Measurements from ENCODE around the gene PLP2.

PLP2 gene

GRCh38 chrX:49161632-49162031 lies 10.1 kb upstream of the PLP2 start:
- Histone ChIP-seq H3K79me2 (ENCODE audit: insufficient read depth, low read length) (no peaks in the 10 kb centered on the region), H3K4me1 (ENCODE audit: insufficient read depth, low read length, severe bottlenecking) (peaks cover 12% of the 10 kb centered on the region), H3K9me3 (ENCODE audit: low read length) (no peaks in the 10 kb centered on the region), H3K9me2 (ENCODE audit: low read depth, low read length) (no peaks in the 10 kb centered on the region), H3K4me3 (ENCODE audit: low read depth, low read length, poor library complexity, severe bottlenecking) (no peak overlapping the region), H3K4me2 (ENCODE audit: low read length) (no peak overlapping the region), H3K36me3 (ENCODE audit: insufficient read depth, low read length) (no peaks in the 10 kb centered on the region), H3K9ac (ENCODE audit: low read length) (no peak overlapping the region), H3F3A (ENCODE audit: insufficient read depth, low read length) (no peaks in the 10 kb centered on the region), H3K27me3 (ENCODE audit: insufficient read depth, low read length) (no peaks in the 10 kb centered on the region), H2AFZ (ENCODE audit: low read length) (no peak overlapping the region), H4K20me1 (ENCODE audit: insufficient read depth, low read length) (no peaks in the 10 kb centered on the region), H3K27ac (ENCODE audit: low read depth, low read length, poor library complexity, severe bottlenecking) (no peak overlapping the region)
- TF ChIP-seq CTCF (IDR thresholded peaks at IDR 0.05; ENCODE audit: low read length) (no peak), EZH2 (IDR thresholded peaks at IDR 0.05; ENCODE audit: borderline replicate concordance, low read length) (no peak)

- no peaks in the 10 kb centered on the region for H3K27me3 ChIP-seq (ENCODE audit: insufficient read depth, low read length)
These were observed 9.1 kb upstream of the PLP2 start, which contains the start of gene MAGIX for GRCh38 chrX:49162620-49163019. Gene MAGIX (plus strand): TSS chrX:49162758. CDS start chrX:49162890, 132 bp downstream.

GRCh38 chrX:49163555-49164419 lies 7.9 kb upstream of the PLP2 start:
- Histone ChIP-seq H3K9me3 (ENCODE audit: low read length) (no peaks in the 10 kb centered on the region), H3F3A (ENCODE audit: insufficient read depth, low read length) (no peaks in the 10 kb centered on the region), H3K79me2 (ENCODE audit: insufficient read depth, low read length) (no peaks in the 10 kb centered on the region), H4K20me1 (ENCODE audit: insufficient read depth, low read length) (no peaks in the 10 kb centered on the region), H3K4me2 (ENCODE audit: low read length) (peak overlapping the region; percentile 73), H3K36me3 (ENCODE audit: insufficient read depth, low read length) (no peaks in the 10 kb centered on the region), H3K27me3 (ENCODE audit: insufficient read depth, low read length) (no peaks in the 10 kb centered on the region), H2AFZ (ENCODE audit: low read length) (0 out of 2 replicates have a peak overlapping the region, but pooled peaks have one; percentile 42), H3K9ac (ENCODE audit: low read length) (peak overlapping the region; percentile 70), H3K27ac (ENCODE audit: low read depth, low read length, poor library complexity, severe bottlenecking) (peak overlapping the region; percentile 74), H3K9me2 (ENCODE audit: low read depth, low read length) (no peaks in the 10 kb centered on the region), H3K4me1 (ENCODE audit: insufficient read depth, low read length, severe bottlenecking) (peaks cover 31% of the 10 kb centered on the region), H3K4me3 (ENCODE audit: low read depth, low read length, poor library complexity, severe bottlenecking) (peak overlapping the region; percentile 59)
- TF ChIP-seq EZH2 (IDR thresholded peaks at IDR 0.05; ENCODE audit: borderline replicate concordance, low read length): no peak
- TF ChIP-seq CTCF (IDR thresholded peaks at IDR 0.05; ENCODE audit: low read length): peak; percentile 52

More at GRCh38 chrX:49162620-49163019, 9.1 kb upstream of the PLP2 start, which contains the start of gene MAGIX:
- no peaks in the 10 kb centered on the region for H3K9me3 ChIP-seq (ENCODE audit: low read length)
- peaks cover 21% of the 10 kb centered on the region for H3K4me1 ChIP-seq (ENCODE audit: insufficient read depth, low read length, severe bottlenecking)
- TF ChIP-seq CTCF (IDR thresholded peaks at IDR 0.05; ENCODE audit: low read length): no peak
- TF ChIP-seq EZH2 (IDR thresholded peaks at IDR 0.05; ENCODE audit: borderline replicate concordance, low read length): no peak
- H3K27ac ChIP-seq (ENCODE audit: low read depth, low read length, poor library complexity, severe bottlenecking): no peak within 1 kb of the TSS
- H3K9ac ChIP-seq (ENCODE audit: low read length): peak within 1 kb of the TSS; percentile 70; the same call in 1 of the 2 replicates
- H3K36me3 ChIP-seq (ENCODE audit: insufficient read depth, low read length): no peaks in the 10 kb centered on the region
- H3F3A ChIP-seq (ENCODE audit: insufficient read depth, low read length): no peaks in the 10 kb centered on the region
- H4K20me1 ChIP-seq (ENCODE audit: insufficient read depth, low read length): no peaks in the 10 kb centered on the region
- no peak within 1 kb of the TSS for H2AFZ ChIP-seq (ENCODE audit: low read length)
- H3K4me3 ChIP-seq (ENCODE audit: low read depth, low read length, poor library complexity, severe bottlenecking): peak within 1 kb of the TSS; percentile 59
- H3K4me2 ChIP-seq (ENCODE audit: low read length): peak within 1 kb of the TSS; percentile 73
- H3K9me2 ChIP-seq (ENCODE audit: low read depth, low read length): no peaks in the 10 kb centered on the region
- H3K79me2 ChIP-seq (ENCODE audit: insufficient read depth, low read length): no peaks in the 10 kb centered on the region

All from OCI-LY1 (cell line).